Kidney (tissue), 14 donors: Measurements from ENCODE around the gene DPYSL3. TPM values are rescaled to one million over a fixed set of nuclear protein-coding genes. Genes with fewer than 3 reads are reported as not detected.

Experiments used
- DNase-seq, 5 donors: peaks; one replicate each; pipeline ENCODE4 v3.0.0-alpha.2; 2013 to 2020
- FAIRE-seq: peaks from 2 replicates; lab custom pipeline; 2012; peaks lifted over from hg19 to GRCh38; lab: Jason Lieb, UNC
- H3K27ac ChIP-seq, 2 donors: one replicate each; pipeline ENCODE4 v1.7.0; 2013; ENCODE audit warnings: low read depth in 2 of 2, low read length in 2 of 2, inconsistent platforms in 1 of 2
- H3K27me3 ChIP-seq: one replicate; pipeline ENCODE4 v1.7.1; 2013; ENCODE audit warnings: low read length, inconsistent platforms; ENCODE audit not compliant: control insufficient read depth, insufficient read depth
- H3K36me3 ChIP-seq, 3 donors: one replicate each; pipeline versions ENCODE4 v1.7.0 to v1.7.1; 2013; ENCODE audit warnings: low read length in 3 of 3, control low read depth in 1 of 3, inconsistent platforms in 1 of 3; ENCODE audit not compliant: insufficient read depth in 3 of 3, control insufficient read depth in 2 of 3
- H3K4me1 ChIP-seq, 3 donors: one replicate each; pipeline versions ENCODE4 v1.7.0 to v1.7.1; 2013; ENCODE audit warnings: low read length in 3 of 3, inconsistent platforms in 1 of 3, low read depth in 1 of 3; ENCODE audit not compliant: control insufficient read depth in 2 of 3, insufficient read depth in 2 of 3
- H3K4me3 ChIP-seq, 3 donors: one replicate each; pipeline versions ENCODE4 v1.7.0 to v1.8.1; 2013; ENCODE audit warnings: low read length in 3 of 3, control low read depth in 1 of 3, inconsistent platforms in 1 of 3
- H3K9ac ChIP-seq, 3 donors: one replicate each; pipeline versions ENCODE4 v1.7.0 to v1.7.1; 2013; ENCODE audit warnings: low read length in 3 of 3, control low read depth in 1 of 3, inconsistent platforms in 1 of 3
- H3K9me3 ChIP-seq, 3 donors: one replicate each; pipeline versions ENCODE4 v1.7.0 to v1.7.1; 2013; ENCODE audit warnings: low read length in 3 of 3, control low read depth in 1 of 3, inconsistent platforms in 1 of 3; ENCODE audit not compliant: control insufficient read depth in 2 of 3, insufficient read depth in 1 of 3
- intact Hi-C: fragments of 100-400 bp; cut with DNase I; formaldehyde crosslinking; loops from one replicate; pipeline ENCODE4 v1.11.1; 2022
- polyA plus RNA-seq: library from polyadenylated mRNA; stranded (reverse); fragments of 350-450 nt; fragmentation: Illumina TruSeq; extraction: RNeasy Lipid Tissue Mini Kit (QIAGEN cat#74804); gene quantifications from one replicate; pipeline ENCODE4 v1.2.3, GENCODE V29; 2014; ENCODE audit warnings: low read depth, low replicate concordance; ENCODE audit not compliant: insufficient read depth
- total RNA-seq: library from RNA; stranded (reverse); fragmentation: NEBNext Ultra II Directional; extraction: Animal tissue kit (Norgen Biotek cat#: 25700); gene quantifications from one replicate; pipeline ENCODE4 v1.2.1, GENCODE V29; 2021
- TF ChIP-seq, protein P1 (sequence below): IDR thresholded peaks from 3 replicates; pipeline ENCODE4 v1.5.1; 2012; ENCODE audit warnings: mild to moderate bottlenecking, moderate library complexity, borderline replicate concordance; ENCODE audit not compliant: insufficient read depth; ENCODE audit errors: extremely low read depth
- donor health status: control.
- donor health status: control.
- donor health status: control.
- donor health status: control.
- donor health status: control.
- donor health status: DM: yes; HTN: yes; CAD: no.
- donor health status: Normal renal cell carcinoma (clear cell type).

DPYSL3 gene
- total and polyA plus RNA-seq, 2 donors from 2014 or later = 7.1 to 19.1 TPM

DNA sequence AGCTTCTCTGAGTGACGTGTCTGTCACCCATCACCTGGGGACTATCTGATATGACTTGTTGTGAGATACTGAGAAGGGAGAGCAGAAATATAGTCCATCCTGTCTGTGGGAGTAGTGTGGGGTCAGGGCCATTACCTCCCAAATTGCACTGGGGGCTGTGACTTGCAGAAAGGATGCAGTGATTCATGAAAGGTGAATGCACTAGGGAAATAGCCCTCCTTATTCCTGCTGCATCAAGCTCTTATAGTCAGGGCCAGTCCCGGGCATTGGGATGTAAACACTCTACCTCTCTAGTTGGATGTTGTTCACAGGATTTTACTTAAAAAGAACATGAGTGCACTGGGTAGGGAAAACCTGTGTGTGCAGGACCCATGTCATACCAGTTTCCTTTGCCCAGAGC lies 150.3 kb downstream of the DPYSL3 start:
- Histone ChIP-seq H3K9ac (no peak overlapping the region), H3K9me3 (no peaks in the 10 kb centered on the region), H3K4me3 (no peak overlapping the region), H3K27ac (no peak overlapping the region), H3K36me3 (no peaks in the 10 kb centered on the region), H3K4me1 (no peaks in the 10 kb centered on the region), H3K27me3 (no peaks in the 10 kb centered on the region)
- FAIRE-seq (no peak), DNase-seq (peak in 3 of 5 donors; percentile 36 to 43 (median 42))
- TF ChIP-seq, protein P1, sequence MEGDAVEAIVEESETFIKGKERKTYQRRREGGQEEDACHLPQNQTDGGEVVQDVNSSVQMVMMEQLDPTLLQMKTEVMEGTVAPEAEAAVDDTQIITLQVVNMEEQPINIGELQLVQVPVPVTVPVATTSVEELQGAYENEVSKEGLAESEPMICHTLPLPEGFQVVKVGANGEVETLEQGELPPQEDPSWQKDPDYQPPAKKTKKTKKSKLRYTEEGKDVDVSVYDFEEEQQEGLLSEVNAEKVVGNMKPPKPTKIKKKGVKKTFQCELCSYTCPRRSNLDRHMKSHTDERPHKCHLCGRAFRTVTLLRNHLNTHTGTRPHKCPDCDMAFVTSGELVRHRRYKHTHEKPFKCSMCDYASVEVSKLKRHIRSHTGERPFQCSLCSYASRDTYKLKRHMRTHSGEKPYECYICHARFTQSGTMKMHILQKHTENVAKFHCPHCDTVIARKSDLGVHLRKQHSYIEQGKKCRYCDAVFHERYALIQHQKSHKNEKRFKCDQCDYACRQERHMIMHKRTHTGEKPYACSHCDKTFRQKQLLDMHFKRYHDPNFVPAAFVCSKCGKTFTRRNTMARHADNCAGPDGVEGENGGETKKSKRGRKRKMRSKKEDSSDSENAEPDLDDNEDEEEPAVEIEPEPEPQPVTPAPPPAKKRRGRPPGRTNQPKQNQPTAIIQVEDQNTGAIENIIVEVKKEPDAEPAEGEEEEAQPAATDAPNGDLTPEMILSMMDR = no peak
- intact Hi-C loops = no loop called here

DNA sequence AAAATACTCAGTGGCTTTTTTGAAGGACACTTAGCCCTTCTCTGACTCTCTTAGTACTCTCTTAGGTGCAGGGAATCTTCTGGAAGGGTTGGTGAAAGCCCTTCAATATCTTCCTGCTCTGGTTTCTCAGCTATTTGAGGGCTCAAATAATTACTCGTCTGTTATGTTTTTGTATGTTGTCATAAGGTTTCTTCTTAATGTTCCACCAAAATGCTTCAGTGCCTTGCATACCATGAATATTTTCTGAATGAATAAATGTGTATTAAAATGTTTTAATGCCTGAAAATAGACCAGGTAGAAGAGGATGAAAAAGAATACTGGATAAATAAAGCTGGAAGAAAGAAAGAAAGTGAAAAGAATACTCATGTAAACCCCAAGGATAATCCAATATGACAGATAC lies 150.8 kb downstream of the DPYSL3 start:
- H3K9me3 ChIP-seq = no peaks in the 10 kb centered on the region
- H3K27me3 ChIP-seq = no peaks in the 10 kb centered on the region
- intact Hi-C loops = no loop called here
- H3K27ac ChIP-seq = no peak overlapping the region
- DNase-seq (no peak), FAIRE-seq (no peak)
- no peak overlapping the region for H3K4me3 ChIP-seq
- H3K4me1 ChIP-seq = no peaks in the 10 kb centered on the region
- H3K9ac ChIP-seq = no peak overlapping the region
- TF ChIP-seq, protein P1 = no peak
- H3K36me3 ChIP-seq = no peaks in the 10 kb centered on the region

DNA sequence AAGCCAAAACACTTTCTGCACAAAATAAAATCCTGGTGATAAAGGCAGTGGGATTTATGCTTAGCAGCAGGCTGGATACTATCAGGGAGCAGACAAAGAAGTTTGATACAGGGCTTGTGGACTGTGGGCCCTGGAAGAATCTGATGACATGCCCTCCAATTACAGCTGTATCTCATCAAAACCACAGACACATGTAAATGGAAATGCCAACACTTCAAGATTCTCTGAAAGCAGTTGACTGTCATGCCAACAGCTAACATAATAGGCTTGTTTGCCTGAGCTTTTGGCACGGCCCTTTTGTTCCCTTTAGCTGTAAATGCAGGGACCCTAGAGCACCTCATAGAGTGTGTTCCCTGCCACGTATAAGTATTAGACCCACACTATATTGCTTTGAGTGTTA lies 160.6 kb downstream of the DPYSL3 start:
- Histone ChIP-seq H3K27ac (no peak overlapping the region), H3K4me3 (no peak overlapping the region), H3K27me3 (no peaks in the 10 kb centered on the region), H3K36me3 (no peaks in the 10 kb centered on the region), H3K4me1 (no peaks in the 10 kb centered on the region), H3K9ac (no peak overlapping the region), H3K9me3 (no peaks in the 10 kb centered on the region)
- no peak for FAIRE-seq
- no peak for DNase-seq
- intact Hi-C loops = no loop called here
- TF ChIP-seq, protein P1 = no peak

DNA sequence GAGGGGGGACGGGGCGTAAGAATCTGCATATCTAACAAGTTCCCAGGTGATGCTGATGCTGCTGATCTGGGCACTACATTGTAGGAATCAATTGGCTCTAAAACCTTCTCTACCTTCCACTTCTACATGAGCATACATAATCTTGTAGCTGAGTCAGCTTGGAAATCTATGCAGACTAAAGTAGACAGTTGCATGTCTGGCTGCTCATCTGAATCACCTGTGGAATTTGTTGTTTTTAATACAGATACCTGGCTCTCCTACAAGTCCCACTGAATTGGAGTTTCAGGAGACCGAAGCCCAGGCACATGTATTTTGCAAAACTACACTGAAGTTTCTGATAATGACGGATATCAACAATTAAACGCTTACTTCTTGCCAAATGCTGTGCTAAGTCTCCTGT lies 161.4 kb downstream of the DPYSL3 start:
- no peak for FAIRE-seq
- no peak overlapping the region for H3K27ac ChIP-seq
- TF ChIP-seq, protein P1 = no peak
- intact Hi-C loops = no loop called here
- H3K4me3 ChIP-seq = no peak overlapping the region
- no peaks in the 10 kb centered on the region for H3K4me1 ChIP-seq
- DNase-seq = no peak
- no peaks in the 10 kb centered on the region for H3K36me3 ChIP-seq
- H3K27me3 ChIP-seq = no peaks in the 10 kb centered on the region
- no peaks in the 10 kb centered on the region for H3K9me3 ChIP-seq
- no peak overlapping the region for H3K9ac ChIP-seq
